GM19438 (cell line): Measurements from ENCODE around the gene NCAPG2.
"Not testable (repeated sequence)": the region's sequence is repeated elsewhere in the genome, so short reads cannot be mapped to it uniquely, and the experiment has no call there.

Experiments used
- ATAC-seq: cut with Tn5 transposase; IDR thresholded peaks from one replicate; pipeline ENCODE4 v1.9.1; 2021; ENCODE audit warnings: low read depth; ENCODE audit not compliant: unreplicated experiment

Gene NCAPG2

DNA sequence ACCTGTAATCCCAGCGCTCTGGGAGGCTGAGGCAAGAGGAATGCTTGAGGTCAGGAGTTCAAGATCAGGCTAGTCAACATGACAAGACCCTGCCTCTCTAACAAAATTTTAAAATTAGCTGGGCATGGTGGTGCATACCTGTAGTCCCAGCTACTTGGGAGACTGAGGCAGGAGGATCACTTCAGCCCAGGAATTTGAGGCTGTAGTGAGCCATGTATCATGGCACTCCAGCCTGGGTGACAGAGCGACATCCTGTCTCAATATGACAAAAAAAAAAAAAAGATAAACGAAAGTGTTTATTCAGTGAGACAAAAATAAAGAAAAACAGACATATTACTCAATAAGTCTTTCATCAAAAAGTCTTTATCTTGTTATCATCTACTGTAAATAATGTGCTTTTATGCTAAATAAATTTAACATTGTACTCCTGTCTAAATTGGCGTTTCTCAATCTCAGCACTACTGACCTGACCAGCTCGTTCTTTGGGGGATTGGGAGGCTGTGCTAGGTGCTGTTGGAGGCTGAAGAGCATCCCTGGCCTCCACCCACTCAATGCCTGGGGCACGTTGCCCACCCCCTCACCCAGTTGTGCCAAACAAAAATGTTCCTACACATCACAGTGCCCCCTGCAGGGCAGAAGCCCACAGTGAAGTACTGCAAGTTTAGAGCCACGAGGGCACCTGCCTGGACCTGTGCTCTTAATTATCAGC lies 57.7 kb downstream of the NCAPG2 start:
- ATAC-seq, result no peak

DNA sequence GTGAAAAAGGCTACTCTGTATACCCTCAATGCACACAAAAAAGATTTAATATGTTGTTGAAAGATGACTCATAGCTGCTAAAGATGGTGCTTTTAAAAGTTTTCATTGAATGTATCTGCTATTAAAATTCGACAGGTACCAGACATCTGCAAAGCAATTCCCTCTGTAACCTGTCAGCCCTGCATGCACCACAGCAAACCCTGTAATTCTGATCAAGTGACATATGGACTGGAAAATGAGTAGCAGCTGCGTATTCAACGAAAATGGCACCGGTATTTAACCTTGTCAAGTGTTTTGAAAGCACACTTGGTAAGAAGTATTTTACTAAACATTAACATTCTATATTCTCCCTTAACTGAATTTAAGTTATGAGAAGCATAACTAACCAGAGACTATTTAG lies 58.8 kb downstream of the NCAPG2 start:
- ATAC-seq, result no peak

DNA sequence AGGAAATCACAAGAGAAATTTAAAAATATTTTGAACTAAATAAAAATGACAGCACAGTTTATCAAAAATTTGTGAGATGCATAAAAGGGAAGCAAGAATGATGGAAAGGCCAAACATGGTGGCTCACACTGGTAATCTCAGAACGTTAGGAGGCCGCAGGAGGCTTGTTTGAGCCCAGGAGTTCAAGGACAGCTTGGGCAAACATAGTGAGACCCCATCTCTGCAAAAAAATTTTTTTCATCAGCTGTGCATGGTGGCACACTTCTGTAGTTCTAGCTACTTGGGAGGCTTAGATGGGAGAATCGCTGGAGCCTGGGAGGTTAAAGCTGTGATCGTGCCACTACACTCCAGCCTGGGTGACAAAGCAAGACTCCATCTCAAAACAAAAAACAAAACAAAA lies 62.5 kb downstream of the NCAPG2 start:
- ATAC-seq, result no peak

DNA sequence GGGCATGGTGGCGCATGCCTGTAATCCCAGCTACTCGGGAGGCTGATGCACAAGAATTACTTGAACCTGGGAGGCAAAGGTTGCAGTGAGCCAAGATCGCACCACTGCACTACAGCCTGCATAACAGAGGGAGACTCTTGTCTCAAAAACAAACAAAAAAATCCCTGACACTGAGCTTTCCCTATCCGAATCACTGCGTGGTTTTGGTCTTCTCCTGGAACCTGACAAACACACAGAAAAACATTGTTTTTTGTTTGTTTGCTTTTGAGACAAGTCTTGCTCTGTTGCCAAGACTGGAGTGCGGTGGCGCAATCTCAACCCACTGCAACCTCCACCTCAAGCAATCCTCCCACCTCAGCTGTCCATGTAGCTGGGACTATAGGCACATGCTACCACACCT lies 66.6 kb downstream of the NCAPG2 start:
- ATAC-seq, result no peak

DNA sequence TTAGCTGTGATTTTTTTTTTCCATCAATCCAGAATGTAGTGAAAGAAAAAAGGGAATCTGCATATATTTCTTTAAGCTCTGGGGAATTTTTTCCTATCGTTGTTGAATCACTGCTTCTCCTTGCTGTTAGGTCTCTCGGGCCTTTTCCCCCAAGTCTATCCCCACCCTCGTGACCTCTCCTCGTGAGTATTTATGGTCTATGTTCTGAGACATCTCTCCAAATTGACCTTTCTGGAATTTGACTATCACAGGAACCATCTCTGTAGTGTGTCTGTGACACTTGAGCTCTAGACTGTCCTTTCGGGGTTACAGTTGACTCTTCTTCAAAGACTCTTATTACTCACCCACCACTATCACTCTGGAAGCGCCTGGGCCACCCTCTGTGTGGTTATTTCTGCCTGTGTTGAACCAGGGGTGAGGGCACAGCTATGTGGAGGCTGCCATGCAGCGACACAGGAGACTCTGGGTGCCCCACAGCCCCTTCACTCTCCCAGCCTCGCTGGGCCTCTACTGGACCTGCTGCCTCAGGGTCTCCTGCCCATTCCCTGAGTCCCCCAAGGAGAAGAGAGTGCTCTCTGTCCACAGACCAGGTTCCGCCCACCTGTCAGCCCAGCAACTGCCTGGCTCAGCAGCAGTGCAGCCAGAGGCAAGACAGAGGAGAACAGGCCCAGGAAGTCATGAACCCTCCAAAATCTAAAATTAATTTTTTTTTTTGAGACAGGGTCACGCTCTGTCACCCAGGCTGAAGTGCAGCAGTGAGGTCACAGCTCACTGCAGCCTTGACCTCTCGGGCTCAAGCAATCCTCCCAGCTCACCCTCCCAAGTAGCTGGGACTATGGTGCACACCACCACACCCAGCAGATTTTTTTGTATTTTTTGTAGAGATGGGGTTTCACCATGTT lies 71.3 kb downstream of the NCAPG2 start:
- no peak for ATAC-seq

DNA sequence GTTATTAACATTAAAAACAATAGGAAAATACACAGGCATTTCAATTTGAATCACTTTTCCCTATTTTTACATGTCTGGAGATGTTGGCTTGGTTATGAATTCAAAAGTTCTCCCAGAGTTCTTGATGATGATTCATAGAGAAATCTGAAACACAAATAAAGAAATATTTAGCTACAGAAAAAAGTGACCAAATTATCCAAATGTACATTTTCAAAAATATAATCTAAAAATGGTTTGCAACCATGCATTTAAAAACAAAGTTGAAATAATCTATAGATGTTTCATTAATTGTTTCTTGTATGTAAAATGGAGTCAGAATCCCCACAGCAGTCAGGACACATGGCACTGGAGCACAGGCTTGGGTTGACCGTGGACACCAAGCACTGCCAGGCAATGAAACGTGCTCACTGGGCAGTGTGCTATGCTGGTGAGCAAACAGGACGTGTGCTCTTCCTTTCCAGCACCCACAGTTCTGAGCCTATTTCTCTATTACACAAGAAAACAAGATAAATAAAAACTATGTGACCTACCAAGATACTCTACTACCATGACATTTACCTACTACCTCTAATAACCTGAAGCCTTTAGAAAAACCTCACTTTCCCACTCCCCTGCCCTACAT lies 72.9 kb downstream of the NCAPG2 start:
- ATAC-seq, result no peak

DNA sequence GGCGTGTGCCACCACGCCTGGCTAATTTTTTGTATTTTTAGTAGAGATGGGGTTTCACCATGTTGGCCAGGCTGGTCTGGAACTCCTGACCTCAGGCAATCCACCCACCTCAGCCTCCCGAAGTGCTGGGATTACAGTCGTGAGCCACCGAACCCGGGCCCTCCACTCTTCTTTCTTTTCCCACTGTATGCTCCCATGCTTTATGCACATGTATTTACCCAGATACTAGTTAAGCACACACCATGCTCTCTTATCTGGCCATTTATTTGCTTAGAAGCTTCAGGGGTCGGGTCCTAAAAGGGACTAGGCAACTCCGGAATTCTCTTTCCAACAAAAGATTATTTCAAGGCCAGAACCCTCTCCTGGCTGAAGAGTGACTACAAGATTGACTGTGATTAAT lies 78.3 kb downstream of the NCAPG2 start:
- ATAC-seq, result not testable (repeated sequence)

DNA sequence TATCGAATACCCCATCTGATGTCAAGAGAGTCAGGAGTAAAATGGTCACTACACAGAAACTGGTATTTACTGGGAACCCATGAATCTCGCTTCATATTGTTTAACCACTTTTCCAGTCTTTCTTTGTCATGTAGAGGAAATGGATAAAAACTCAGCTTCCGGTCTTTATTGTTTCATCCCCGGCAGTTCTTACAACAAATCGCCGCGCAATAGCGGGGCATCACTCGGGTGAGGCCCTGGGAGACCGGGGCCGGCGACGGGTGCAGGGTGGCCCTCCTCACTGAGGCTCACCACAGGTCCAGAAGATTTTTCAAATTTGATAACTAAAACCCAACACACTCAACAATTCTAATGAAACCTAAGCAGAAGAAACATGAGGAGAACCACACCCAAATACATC lies 81.4 kb downstream of the NCAPG2 start:
- no peak for ATAC-seq

DNA sequence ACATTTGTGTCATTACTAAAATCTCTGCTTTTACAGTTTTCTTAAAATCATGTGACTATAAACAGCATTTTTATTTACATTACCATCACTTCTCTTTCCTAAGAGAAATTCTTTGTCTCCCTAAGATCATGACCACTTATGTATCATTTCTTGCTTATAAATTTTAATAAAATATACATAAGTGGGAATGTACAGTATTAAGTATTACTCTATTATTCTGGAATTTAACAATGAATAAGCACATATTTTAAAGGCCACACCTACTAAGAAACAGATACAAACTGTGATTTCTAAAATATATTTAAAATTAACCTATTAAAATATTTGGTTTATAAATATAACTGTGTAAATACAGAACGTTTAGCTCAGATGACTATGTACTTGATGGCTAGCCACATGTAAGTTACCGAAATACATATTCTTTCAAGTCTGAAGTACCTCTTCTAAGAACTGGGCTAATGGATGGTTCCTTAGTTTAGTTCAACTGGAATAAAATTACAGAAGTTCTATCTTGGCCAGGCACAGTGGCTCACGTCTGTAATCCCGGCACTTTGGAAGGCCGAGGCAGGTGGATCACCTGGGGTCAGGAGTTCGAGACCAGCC lies 83.7 kb downstream of the NCAPG2 start:
- no peak for ATAC-seq

DNA sequence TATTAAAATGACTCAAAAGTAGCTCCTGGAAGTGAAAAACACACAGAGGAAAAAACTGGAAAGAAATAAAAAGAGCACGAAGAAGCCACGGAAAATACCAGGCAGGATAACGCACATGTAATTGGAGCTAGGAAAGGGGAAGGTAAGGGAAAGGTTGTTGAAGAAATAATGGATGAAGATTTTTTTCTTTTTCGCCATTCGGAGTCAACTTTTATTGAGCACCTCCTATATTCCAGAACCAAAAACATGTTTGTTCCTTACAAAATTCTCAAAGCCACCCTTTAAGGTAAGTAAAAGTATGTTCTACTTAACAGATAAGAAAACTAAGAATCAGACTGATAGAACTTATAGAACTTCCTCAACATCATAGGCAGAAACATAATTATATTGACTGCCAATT lies 84.2 kb downstream of the NCAPG2 start:
- ATAC-seq, result no peak

DNA sequence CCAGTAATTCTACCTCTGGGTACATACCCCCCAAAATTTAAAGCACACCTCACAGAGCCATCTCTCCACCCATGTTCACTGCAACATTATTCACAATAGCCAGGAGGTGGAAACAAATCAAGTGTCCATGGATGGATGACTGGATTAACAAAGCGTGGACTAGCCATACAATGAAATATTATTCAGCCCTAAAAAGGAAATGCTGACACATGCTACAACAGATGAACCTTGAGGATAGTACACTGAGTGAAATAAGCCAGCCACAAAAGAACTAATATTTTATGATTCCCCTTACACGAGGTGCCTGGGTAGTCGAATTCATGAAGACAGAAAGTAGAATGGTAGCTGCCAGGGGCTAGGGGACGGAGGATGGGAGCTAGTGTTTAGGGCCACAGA lies 85.9 kb downstream of the NCAPG2 start:
- no peak for ATAC-seq

DNA sequence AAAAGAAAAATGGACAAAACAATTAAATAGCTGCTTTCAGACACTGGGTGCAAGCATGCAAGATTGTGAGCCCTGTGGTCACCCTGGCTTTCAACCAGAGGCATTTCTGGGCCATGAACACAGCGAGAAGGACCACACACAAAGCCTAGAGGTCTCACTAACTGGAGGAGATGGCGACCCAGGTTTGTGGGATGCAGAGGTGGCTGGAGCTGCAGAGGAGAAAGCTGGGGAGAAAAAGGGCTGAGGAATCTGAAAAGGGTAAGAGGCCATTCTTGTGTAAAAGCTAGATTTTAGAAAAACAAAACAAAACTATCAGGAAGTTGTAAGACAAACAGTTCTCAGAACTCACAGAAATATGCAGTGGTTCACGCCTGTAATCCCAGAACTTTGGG lies 86.9 kb downstream of the NCAPG2 start:
- no peak for ATAC-seq

DNA sequence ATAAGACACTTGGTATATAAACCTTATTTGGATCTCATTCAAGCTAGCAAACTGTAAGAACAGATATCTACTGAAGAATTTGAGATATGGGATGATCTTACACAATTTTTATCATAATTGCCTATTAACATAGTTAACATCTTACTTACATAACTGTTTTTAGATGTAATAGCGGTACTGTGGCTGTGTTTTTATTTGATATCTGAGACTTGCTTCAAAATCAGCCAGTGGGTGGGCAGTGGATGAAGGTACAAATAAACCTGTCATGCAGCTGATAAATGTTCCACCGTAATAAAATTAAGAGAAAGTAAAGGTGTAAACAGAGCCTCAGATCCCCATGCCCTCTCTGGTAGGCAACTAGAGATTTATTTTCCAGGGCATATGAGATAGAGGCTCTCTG lies 88.6 kb downstream of the NCAPG2 start:
- no peak for ATAC-seq

DNA sequence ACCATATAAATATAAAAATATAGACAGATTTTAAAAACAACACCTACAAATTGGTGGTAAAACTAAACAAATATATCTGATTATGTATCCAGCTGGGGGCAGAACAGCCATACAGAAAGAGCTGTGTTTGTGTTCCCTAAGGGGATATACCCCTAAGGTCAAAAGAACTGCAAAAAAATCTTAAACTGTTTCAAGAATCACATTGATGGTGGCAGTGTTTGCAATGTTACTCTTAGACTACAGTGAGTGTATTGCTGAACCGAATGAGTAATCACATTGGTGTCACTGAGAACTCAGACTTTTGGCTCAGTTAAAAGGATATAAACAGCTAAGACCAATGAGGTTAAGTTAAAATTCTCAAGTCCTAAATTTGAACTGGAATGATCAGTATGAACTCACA lies 89.9 kb downstream of the NCAPG2 start:
- no peak for ATAC-seq

DNA sequence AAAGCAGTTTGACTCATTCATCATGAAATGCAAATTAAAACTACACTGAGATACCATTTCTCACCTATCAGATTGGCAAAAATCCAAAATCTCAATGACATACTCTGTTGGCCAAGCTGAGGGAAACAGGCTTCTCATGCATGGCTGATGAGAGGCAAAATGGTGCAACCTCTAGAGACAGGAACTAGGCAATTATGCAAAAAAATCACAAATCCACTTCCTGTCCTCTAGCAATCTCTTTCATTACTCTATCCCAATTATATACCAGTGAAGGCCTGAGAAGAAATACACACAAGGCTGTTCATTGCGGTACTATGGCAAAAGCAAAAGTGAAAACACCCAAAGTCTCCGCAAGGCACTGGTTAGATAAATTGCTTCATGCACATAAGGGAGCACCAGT lies 91.1 kb downstream of the NCAPG2 start:
- ATAC-seq, result peak; percentile 89

DNA sequence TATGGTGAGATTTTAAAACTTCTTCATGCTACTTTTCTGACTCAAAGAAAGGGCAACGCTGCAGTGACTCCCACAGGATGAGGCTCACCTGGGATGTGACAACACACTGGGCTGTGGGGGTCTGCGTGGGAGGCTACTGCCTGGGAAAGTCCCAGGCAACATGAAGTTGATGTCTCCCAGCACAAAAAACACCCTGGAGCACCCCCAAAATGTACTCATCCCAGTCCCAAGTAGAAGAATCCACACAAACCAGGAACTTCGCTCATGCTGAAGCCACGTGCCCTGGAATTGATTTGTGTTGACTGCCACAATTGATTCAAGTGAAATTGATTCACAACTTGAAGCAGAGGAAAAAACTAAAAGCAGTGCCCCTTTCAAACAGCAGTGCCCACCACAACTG lies 92.1 kb downstream of the NCAPG2 start:
- ATAC-seq, result no peak

DNA sequence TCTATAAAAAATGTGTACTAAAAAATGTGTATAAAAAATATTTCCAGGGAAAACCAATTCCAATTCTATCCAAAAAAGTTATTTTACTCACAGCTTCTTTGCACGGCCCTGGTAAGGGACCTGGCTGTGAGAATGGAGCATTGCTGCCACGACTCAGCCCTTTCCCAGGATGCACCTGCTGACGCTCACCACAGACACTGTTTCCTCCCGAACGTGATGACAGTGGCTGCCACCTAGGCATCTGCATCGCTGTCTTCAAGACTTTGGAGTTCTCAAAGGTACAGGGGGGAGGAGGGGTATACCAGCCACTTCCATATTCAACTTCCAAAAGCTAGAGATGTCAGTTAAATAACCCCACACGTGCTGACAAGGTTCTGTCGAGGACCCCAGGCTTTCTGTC lies 93.1 kb downstream of the NCAPG2 start:
- no peak for ATAC-seq

DNA sequence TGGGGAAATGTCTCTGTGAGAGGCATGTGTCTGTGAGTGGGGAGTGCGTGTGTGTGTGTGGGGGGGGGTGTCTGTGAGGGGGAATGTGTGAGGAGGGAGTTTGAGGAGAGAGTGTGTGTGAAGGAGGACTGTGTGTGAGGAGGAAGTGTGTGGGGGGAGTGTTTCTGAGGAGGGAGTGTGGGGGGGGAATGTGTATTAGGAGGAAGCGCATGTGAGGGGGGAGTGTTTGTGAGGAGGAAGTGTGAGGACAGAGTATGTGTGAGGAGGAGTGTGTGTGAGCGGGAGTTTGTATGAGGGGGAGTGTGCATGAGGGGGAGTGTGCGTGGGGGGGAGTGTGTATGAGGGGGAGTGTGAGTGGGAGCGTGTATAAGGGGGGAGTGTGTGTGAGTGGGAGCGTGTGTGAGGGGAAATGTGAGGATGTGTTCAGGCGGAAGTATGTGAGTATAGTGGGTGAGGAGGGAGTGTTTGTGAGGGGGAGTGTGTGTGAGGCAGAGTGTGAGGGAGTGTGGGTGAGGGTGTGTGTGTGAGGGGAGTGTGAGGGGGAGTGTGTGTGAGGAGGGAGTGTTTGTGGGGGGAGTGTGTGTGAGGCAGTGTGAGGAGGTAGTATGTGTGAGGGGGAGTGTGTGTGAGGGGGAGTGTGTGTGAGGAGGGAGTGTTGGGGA lies 95.2 kb downstream of the NCAPG2 start:
- ATAC-seq, result no peak

DNA sequence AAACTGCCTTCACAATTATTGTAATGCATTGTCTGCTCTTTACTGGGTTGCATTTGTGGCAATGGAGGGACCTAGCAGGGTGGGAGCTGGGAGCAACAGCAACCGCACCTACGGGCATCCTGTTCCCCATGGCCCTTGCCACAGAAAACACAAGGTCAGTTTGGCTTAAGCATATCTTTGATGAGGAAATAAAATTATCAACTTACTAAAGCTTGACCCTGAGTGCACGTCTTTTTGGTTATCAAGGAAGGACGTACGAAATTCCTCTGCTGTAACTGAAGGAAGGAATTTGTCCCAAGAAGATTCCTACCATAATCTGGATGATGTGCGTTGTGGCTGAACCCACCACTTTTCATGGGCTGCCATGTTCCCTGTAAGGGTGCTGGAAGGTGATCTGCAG lies 97.0 kb downstream of the NCAPG2 start:
- no peak for ATAC-seq

DNA sequence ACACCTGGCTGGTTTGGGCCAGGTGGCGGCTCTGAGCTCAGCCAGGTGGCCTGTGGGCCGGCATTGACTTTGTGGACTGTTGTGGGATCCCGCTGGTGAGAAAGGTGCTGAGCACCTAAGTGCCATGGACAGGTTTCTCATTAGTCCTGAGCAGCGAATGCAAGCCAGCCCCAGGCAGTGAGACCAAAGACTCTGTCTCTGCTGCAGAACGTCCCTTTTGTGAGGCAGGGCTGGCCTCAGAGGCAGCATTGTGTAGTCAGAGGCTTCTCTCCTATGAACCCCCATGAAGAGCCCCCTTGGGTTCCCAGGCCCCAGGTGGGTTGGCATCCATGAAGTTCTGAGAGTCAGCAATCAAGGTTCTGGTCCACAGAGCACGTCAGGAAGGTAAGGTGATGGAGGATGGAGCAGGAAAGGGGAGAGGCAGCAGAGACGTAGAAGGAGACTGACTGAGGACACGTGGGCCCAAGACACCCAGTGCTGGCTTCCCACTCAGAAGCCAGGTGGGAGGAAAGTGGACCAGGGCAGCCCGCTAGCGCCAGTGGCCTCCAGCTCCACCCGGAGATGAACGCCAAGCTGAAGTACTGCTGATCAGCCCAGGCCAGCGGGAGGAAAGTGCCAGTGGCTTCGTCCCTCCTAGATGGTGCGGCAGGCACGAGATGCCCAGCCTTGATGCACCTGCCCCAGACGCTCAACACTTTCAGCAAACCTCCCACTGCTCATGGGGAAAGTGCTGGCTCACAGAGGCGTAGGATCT lies 97.8 kb downstream of the NCAPG2 start:
- no peak for ATAC-seq
